Subcutaneous adipose tissue (tissue), 4 donors: ENCODE measurements around the gene ZFAND2B. TPM values are rescaled to one million over a fixed set of nuclear protein-coding genes. Genes with fewer than 3 reads are reported as not detected.

Experiments used
- total RNA-seq, 4 donors: library from RNA; depleted of rRNA; stranded (reverse); fragments of >200 nt; gene quantifications; one replicate each; pipeline ENCODE4 v1.1.0, GENCODE V29; 2016
- TF ChIP-seq, protein P1 (sequence below): fragments of 450-650 bp; IDR thresholded peaks from one replicate; pipeline ENCODE4 v1.5.1; 2016; ENCODE audit warnings: low read depth, mild to moderate bottlenecking, control low read depth, antibody characterized with exemption, moderate library complexity

ZFAND2B gene
- total RNA-seq, 4 donors from 2014 or later = 28.0 to 60.3 (median 43.7) TPM

DNA sequence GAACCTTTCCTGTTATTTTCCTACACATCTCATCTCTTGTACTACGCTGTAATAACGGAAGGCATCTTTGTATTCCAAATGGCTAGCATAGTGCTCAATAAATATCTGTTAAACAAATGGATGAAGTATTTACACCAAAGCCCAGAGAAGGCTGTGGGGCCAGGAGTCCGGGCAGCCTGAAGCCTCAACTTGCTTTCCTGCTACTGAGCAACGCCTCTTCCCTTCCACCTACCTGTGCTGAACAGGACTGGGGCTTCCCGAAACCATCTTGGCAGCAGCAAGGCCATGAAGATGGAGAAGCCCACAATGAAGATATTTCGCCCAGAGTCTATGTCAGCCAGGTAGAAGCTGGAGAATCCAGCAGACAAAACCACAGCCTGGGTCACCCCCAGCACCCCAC, 43.4 kb upstream of the ZFAND2B start:
- TF ChIP-seq, protein P1, sequence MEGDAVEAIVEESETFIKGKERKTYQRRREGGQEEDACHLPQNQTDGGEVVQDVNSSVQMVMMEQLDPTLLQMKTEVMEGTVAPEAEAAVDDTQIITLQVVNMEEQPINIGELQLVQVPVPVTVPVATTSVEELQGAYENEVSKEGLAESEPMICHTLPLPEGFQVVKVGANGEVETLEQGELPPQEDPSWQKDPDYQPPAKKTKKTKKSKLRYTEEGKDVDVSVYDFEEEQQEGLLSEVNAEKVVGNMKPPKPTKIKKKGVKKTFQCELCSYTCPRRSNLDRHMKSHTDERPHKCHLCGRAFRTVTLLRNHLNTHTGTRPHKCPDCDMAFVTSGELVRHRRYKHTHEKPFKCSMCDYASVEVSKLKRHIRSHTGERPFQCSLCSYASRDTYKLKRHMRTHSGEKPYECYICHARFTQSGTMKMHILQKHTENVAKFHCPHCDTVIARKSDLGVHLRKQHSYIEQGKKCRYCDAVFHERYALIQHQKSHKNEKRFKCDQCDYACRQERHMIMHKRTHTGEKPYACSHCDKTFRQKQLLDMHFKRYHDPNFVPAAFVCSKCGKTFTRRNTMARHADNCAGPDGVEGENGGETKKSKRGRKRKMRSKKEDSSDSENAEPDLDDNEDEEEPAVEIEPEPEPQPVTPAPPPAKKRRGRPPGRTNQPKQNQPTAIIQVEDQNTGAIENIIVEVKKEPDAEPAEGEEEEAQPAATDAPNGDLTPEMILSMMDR = no peak

DNA sequence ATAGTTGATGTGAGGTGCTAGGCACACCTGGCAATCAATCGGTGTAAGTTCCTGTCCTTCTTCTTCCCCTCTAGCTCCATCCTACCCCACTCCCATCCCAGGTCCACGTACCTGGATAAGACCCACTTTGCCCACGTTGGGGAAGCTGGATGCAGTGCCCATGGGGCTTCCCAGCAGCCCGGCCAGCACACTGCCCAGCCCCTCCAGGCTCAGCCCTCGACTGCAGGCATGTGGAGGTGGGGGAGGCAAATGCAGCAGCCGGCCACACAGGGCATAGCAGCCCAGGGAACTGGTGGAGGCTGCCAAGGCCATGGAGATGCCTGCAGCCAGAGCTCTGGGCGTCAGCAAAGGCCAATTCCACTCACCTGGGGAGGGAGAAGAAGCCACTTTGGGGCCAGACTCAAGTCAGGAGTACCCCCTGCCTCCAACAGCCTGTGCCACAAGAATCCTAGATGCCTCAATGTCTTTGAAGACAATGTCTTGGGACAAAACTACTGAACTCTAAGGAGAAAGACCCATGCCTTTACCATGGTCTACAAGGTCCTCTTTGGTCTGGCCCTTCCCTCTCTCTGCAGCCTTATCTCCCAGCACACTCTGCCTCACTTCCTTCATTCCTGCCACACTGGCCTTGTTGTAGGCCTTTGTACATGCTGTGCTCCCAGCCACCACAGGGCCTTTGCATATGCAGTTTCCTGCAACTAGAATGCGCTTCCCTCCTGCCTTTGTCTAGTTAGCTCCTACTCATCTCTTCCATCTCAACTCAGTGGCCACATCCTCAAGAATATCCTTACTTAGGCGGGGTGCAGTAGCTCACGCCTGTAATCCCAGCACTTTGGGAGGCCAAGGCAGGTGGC, 41.3 kb upstream of the ZFAND2B start:
- TF ChIP-seq, protein P1 = no peak

DNA sequence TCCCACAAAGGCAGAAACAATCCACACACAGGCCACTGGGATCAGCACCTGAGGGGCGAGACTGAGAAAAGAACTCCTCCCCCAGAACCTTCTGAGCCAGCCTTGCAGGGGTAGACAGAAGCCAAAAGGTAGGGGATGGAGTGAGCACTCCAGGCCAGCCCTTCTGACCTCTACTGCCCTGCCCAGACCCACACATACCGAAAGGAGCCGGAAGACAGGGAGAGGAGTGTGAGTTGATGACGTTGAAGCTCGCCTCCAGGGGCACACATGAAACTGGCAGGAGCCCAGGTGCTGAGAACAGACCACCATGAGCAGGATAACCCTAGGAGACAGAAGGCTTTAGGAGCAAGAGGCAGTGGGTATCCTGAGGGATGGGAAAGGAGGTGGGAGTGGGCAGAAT, 38.6 kb upstream of the ZFAND2B start:
- TF ChIP-seq, protein P1 = no peak

DNA sequence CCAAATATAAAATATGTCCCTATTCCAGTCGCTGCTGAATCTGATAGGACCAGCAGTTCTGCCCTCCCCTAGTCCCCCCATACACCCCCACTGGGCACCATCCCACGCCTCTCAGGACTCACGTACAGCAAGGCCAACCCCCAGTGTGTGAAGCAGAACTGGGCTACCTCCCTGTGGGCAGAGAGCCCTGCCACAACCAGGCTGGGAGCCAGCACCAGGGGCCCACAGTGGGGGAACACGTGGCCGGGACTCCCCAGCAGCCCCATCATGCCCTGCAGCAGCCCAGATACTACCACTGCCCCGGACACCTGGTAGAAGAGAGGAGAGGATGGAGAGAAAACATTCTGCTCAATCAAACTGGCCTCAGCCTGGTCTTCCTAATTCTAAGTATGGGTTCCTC, 38.1 kb upstream of the ZFAND2B start:
- TF ChIP-seq, protein P1 = no peak

DNA sequence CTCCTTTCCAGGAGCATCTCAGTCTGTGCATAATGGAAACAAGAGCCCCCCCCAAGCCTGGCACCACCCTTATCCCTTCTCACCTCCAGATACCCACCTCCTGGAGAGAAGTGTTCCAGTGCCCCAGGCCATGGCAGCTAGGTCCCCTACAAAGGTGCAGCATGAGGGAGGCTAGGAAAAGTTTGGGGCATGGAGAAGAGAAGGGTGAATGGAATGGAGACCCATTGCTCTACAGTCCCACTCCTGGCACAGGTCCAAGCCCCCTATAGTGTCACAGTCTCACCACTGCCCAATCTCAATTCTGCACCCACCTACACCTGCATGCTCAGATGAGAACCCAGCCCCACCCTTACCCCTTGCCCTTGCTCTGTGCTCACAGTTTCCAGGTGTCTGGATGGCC, 37.6 kb upstream of the ZFAND2B start:
- TF ChIP-seq, protein P1 = no peak

DNA sequence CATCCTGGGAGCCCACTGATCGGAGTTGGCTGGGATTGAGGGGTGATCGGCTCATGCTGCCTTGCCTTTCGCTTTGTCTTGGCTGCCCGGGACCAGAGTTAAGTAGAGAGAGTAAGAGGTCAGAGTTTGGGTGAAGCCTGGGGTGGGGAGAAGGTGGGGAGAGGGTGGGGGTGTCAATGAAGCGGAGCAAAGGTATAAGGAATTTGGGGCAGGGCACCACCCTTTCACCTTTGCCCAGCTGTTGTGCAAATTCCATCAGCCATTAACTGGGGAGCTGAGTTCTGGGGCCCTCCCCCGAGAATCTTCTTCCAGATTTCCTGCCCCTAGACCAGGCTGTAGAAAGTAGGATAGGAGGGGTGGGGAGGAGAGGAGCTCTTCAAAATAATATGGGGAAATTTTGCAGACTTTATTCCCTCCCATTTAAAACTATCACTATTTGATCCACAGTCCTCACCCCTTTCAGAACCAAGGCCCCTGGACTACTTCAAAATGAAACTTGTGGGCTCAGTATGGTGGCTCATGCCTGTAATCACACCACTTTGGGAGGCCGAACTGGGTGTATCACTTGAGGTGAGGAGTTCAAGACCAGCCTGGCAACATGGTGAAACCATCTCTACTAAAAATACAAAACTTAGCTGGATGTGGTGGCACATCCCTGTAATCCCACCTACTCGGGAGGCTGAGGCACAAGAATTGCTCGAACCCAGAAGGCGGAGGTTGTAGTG, 36.5 kb upstream of the ZFAND2B start, which contains the start of gene SLC23A3:
SLC23A3 (minus strand) TSS at position 100 of the 725 bp plus-strand sequence; CDS start at position 55, 45 bp downstream.
- TF ChIP-seq, protein P1 = no peak

DNA sequence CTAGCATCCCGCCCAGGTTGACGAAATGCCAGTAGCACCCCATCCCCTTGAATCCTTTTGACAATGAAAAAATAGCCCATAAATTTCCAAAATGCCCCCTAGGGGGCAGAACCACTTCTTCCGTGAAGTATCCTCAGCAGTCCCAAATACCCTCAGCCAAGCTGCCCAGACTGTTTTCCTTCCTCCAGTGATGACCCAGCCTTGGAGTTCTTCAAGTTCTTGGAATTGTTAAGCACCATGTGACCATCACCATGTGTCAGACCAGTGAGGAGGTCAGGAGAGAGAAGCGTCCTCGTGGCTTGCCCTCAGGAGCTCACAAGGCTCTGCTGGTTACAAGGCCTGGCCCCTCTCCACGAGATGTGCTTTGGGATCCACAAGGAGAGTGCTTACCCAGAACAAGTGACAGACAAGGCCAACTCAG, 35.3 kb upstream of the ZFAND2B start:
- TF ChIP-seq, protein P1 = no peak
